Measurements from ENCODE around the gene BMP7. TPM values are rescaled to one million over a fixed set of nuclear protein-coding genes. Genes with fewer than 3 reads are reported as not detected.

Gene BMP7
- total and polyA plus RNA-seq, 2 of the 8 experiments (the other 6 are each of a cell fraction or from before 2014, with no cell fraction given) = 9.2 to 14.7 TPM

DNA sequence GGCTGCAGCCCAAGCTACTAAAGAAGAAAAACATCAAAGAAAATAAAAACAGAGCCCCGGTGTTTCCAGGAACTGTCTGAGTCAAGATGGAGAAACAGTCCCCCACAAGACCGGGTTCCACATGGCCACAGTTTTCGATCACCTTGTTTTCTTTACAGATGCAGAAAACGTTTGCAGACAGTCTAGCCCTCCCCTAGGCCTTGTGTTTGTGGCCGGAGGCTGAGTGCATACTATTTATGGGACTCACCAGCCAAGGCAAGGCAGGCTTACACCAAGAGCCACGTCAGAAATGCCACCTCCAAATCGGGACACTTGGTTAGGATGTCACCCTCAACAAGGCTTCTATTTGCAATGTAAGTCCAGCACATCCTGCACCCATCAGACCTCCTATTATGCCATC, 97.3 kb downstream of the BMP7 start:
- no peak overlapping the region for H3K4ac ChIP-seq (replicated peaks; ENCODE audit: insufficient read length, low read depth, low read length)
- no peak overlapping the region for H4K8ac ChIP-seq (ENCODE audit: extremely low read depth, insufficient read depth, low read length)
- no peak overlapping the region for H3K23ac ChIP-seq (ENCODE audit: insufficient read length)
- no peak overlapping the region for H2BK12ac ChIP-seq (ENCODE audit: low read depth, low read length)
- H3K4me3 ChIP-seq (ENCODE audit: extremely low read depth in 1 of 4, insufficient read depth in 2 of 4, low read depth in 3 of 4, low read length in 4 of 4) = no peak overlapping the region
- H3K79me2 ChIP-seq (ENCODE audit: control insufficient read depth in 1 of 2, insufficient read depth in 2 of 2, low read length in 2 of 2) = no peaks in the 10 kb centered on the region
- no peaks in the 10 kb centered on the region for H3K27me3 ChIP-seq (replicated peaks in 1 of 4; ENCODE audit: control insufficient read depth in 3 of 4, extremely low read depth in 1 of 4, insufficient read depth in 3 of 4, low read length in 3 of 4)
- no peak overlapping the region for H4K91ac ChIP-seq (replicated peaks; ENCODE audit: insufficient read length, low read length)
- H3K79me1 ChIP-seq (ENCODE audit: low read depth, low read length) = no peaks in the 10 kb centered on the region
- no peaks in the 10 kb centered on the region for H4K20me1 ChIP-seq (replicated peaks in 1 of 2; ENCODE audit: control insufficient read depth in 1 of 2, insufficient read depth in 2 of 2, low read length in 2 of 2)
- DNase-seq (ENCODE audit: low read depth in 1 of 2, low spot score in 2 of 2) (no peak), FAIRE-seq (no peak)
- H3K9me3 ChIP-seq (ENCODE audit: insufficient read depth in 2 of 2, low read depth in 1 of 2, low read length in 1 of 2) = peaks cover 0 to 5% of the 10 kb centered on the region in 2 experiments; a peak in 2 of 4 replicates
- H2BK120ac ChIP-seq (replicated peaks; ENCODE audit: low read depth, low read length) = no peak overlapping the region
- POLR2A ChIA-PET (ENCODE audit: partially characterized antibody) = interaction anchor here (0.5 to 0.8 kb wide), 2 partner anchors 10 to 129 kb away, joined by 3 to 4 read pairs; no protein-coding TSS in a partner anchor
- H3K9ac ChIP-seq (replicated peaks in 1 of 4; ENCODE audit: extremely low read depth in 1 of 4, low read depth in 3 of 4, low read length in 3 of 4) = no peak overlapping the region
- H3K36me3 ChIP-seq (ENCODE audit: control insufficient read depth in 2 of 4, insufficient read depth in 4 of 4, low read length in 3 of 4) = peaks cover 0 to 8% (median 0%) of the 10 kb centered on the region in 4 experiments; a peak in 2 of 8 replicates
- WGBS, 2 experiments (ENCODE audit: extremely low coverage in 1 of 2, insufficient coverage in 1 of 2, insufficient read length in 1 of 2, insufficient replicate concordance in 2 of 2, low coverage in 1 of 2, low lambda C conversion rate in 2 of 2, missing lambda C conversion rate in 1 of 2) = 80% methylated on average over 6 of the region's 7 CpGs; no CpG with 5 or more reads in 1 of the 2 experiments
- no peak overlapping the region for H3K18ac ChIP-seq (ENCODE audit: extremely low read depth, low read length)
- H3K56ac ChIP-seq (replicated peaks; ENCODE audit: insufficient read length, low read depth, low read length) = no peak overlapping the region
- H2BK20ac ChIP-seq (ENCODE audit: low read length) = no peak overlapping the region
- H2AFZ ChIP-seq (ENCODE audit: low read length) = no peak overlapping the region
- peaks cover 0 to 3% (median under 1%) of the 10 kb centered on the region in 4 experiments; a peak in 3 of 7 replicates for H3K4me1 ChIP-seq (replicated peaks in 1 of 4; ENCODE audit: control insufficient read depth in 3 of 4, insufficient read depth in 4 of 4, low read length in 3 of 4)
- no peak overlapping the region for H2AK5ac ChIP-seq (ENCODE audit: low read depth, low read length)
- H3K4me2 ChIP-seq (ENCODE audit: insufficient read depth in 1 of 2, low read depth in 2 of 2, low read length in 2 of 2) = no peak overlapping the region
- H3K14ac ChIP-seq (ENCODE audit: insufficient read length) = no peak overlapping the region
- no peaks in the 10 kb centered on the region for H3K23me2 ChIP-seq (ENCODE audit: low read depth, low read length)
- H2BK15ac ChIP-seq (ENCODE audit: low read length) = no peak overlapping the region
- H4K5ac ChIP-seq (ENCODE audit: insufficient read length, low read depth, low read length) = no peak overlapping the region
- H3K27ac ChIP-seq (ENCODE audit: low read depth, low read length) = no peak overlapping the region
- H2BK5ac ChIP-seq (ENCODE audit: low read depth, low read length) = no peak overlapping the region
- CTCF ChIA-PET (ENCODE audit: partially characterized antibody) = interaction anchor here (2.5 kb wide), 1 partner anchor 163 kb away, joined by 7 read pairs; no protein-coding TSS in a partner anchor
- TF ChIP-seq BACH1 (IDR thresholded peaks at IDR 0.05; ENCODE audit: low read length) = no peak

All from H1 (cell line).